Daoy (cell line): ENCODE results near the gene DNAJB4. TPM values are rescaled to one million over a fixed set of nuclear protein-coding genes. Genes with fewer than 3 reads are reported as not detected.
"Not testable (repeated sequence)": the region's sequence is repeated elsewhere in the genome, so short reads cannot be mapped to it uniquely, and the experiment has no call there.

Source experiments
- DNase-seq: peaks from one replicate; pipeline ENCODE4 v3.0.0-alpha.2; 2015; ENCODE audit warnings: low read depth
- total RNA-seq: library from RNA; depleted of rRNA; stranded (reverse); fragments of >200 nt; shearing (Covaris generic); gene quantifications from 2 replicates; pipeline ENCODE4 v1.2.3, GENCODE V29; 2014; rRNA removed

DNAJB4 gene
- total RNA-seq, 1 experiment from 2014 or later = 53.3 TPM

- DNase-seq = not testable (repeated sequence)
Observed at GRCh38 chr1:78064886-78065285, 60.1 kb downstream of the DNAJB4 start.

Other genes with a start within 250 kb of the DNAJB4 start
- 83.5 and 87.5 TPM in 2 replicates for gene USP33, start 245.1 kb upstream of the DNAJB4 start, total RNA-seq
- 25.7 and 26.6 TPM in 2 replicates for gene MIGA1, start 225.3 kb upstream of the DNAJB4 start, total RNA-seq
- 11.6 and 13.6 TPM in 2 replicates for gene NEXN, start 116.3 kb upstream of the DNAJB4 start, total RNA-seq
- gene FUBP1, start 25.9 kb upstream of the DNAJB4 start, total RNA-seq = 96.9 and 104 TPM in 2 replicates
- gene GIPC2, start 41.0 kb downstream of the DNAJB4 start, total RNA-seq = 0.29 and 0.48 TPM in 2 replicates